Amygdala (tissue), 56 donors: Measurements from ENCODE around the gene LLGL2.
"Not testable (repeated sequence)": the region's sequence is repeated elsewhere in the genome, so short reads cannot be mapped to it uniquely, and the experiment has no call there.

Experiments used
- DNase-seq, 56 donors: peaks; one replicate each; lab custom pipeline; 2025; lab: John Stamatoyannopoulos, UW

LLGL2 gene

GRCh38 chr17:75506888-75507287 lies 18.6 kb upstream of the LLGL2 start:
- DNase-seq: peak in 10 of 56 donors; percentile 23 to 50 (median 34)

DNA sequence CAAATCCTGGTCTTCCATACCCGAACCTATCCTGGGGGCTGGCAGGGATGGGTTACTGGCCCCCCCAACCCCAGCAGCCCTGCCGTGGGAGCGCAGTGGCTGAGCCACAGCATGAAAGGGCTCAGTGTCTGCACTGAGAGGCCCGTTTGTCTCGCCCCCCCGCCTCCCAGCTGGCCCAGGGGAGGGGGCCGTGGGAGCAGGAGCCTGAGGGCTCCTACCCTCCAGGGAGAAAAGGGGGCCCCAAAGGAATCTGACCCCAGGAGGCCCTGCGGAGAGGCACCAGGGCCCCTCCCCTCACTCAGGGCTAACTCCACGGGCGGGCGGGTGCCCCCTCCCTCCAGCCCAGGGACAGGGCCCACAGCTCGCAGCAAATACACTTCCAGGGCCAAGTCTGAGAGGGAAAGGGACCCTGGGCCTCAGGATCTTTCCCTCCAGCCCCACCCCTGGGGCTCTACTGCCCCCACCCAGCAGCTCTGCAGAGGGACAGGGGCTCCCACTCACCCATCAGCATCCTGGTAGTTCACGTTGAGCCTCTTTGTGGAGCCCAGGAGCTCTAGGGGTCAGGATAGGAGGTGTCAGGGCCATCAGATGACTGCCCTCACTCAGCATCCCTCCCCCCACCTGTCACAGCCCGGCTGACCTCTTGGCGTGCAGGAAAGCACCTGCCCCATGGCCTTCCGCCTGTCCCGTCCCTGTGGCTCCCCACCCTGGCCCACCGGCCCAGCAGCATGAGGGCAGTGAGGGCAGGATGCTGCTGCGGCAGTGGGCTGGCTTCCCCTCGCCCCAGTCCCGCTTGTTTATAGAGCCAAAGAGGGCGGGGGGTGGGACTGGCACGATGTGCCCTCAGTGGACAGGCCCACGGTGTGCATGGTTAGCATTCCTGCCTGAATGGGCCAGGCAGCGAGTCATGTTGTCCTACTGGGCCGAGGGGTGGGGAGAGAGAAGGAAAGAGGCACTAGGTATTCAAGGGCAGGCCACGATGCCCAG lies 17.5 kb upstream of the LLGL2 start:
- peak in 53 of 56 donors; percentile 37 to 95 (median 78) for DNase-seq

GRCh38 chr17:75508931-75509361 lies 16.6 kb upstream of the LLGL2 start:
- DNase-seq: peak in 3 of 56 donors; percentile 30 to 43 (median 33)

GRCh38 chr17:75509528-75510258 lies 15.8 kb upstream of the LLGL2 start:
- DNase-seq: no peak

GRCh38 chr17:75511270-75511609 lies 14.3 kb upstream of the LLGL2 start:
- no peak for DNase-seq

GRCh38 chr17:75511610-75512575 lies 13.6 kb upstream of the LLGL2 start:
- peak in 1 of 56 donors; percentile 77 for DNase-seq

GRCh38 chr17:75512926-75513640 lies 12.4 kb upstream of the LLGL2 start:
- no peak for DNase-seq

DNA sequence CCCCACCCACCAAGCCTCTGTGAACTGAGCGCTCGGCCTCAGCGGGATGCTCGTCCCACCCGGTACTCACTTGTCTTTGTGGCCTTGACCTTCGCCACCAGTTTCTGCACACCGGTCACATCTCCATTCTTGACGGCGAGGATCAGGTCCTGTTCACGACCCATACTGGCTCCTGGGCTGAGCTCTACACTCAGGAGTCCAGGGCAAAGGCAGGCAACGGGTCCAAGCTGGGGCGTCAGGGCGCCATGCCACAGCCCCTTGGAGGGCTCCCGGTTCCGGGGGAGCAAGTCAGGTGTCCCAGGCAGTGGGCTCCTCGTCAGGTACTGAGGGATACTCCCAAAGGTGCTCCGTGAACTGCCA lies 11.9 kb upstream of the LLGL2 start:
- no peak for DNase-seq

DNA sequence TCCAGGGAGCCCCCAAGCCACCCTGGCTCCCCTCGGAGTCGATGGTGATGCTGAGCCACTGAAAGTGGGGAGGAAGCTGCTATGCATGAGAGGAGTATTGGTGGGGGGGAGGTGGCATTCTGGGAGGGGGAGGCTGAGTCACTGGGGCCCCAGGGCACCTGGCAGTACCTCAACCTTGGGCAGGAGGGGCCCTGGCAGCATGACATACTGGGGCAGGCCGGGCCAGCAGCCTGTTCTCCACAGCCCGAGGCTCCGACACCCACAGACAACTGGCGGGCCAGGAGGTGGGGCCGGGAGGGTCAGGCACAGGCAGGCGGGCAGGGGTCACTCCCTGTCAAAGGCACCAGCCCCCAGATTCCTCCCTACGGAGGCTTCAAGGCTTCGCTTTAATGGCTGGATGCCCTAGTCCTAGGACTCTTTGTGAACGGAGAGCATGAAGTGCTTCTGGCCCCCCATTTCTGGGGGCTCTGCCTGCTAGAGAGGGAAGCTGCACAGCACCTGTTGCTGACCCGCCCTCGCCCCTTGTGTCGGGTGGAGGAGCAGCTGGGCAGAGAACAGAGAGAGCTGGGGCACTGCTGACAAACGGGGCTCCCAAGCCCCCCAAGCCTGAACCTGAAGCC lies 11.1 kb upstream of the LLGL2 start:
- peak in 6 of 56 donors; percentile 24 to 51 (median 42) for DNase-seq

DNA sequence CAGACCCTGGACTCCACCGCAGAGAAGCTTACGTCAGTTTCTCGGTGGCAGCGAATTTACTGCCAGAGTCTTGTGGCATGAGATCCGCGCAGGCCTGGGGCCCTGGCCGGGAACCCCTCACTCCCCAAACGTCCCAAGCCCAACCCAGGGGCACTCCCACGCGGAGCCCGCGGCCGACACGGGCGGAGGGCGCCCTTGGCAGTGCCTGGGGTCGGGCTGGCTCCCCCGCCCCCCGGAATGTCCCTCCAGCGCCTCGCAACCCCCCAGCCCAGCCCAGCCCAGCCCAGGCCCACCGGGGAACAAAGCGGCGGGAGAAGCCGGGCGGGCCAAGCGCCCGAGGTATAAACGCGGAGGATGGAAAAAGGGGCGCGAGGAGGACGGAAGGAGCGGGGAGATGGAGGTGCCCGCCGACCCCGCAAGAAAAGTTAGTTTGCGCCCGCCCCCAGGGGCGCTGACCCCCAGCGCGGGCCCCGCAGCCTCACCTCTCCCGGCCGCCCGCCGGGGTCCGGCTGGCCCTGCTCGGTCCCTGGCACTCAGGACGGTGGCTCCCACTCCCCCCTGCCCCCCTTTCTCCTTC lies 10.5 kb upstream of the LLGL2 start:
- DNase-seq: peak in 2 of 56 donors; percentile 34 to 37

DNA sequence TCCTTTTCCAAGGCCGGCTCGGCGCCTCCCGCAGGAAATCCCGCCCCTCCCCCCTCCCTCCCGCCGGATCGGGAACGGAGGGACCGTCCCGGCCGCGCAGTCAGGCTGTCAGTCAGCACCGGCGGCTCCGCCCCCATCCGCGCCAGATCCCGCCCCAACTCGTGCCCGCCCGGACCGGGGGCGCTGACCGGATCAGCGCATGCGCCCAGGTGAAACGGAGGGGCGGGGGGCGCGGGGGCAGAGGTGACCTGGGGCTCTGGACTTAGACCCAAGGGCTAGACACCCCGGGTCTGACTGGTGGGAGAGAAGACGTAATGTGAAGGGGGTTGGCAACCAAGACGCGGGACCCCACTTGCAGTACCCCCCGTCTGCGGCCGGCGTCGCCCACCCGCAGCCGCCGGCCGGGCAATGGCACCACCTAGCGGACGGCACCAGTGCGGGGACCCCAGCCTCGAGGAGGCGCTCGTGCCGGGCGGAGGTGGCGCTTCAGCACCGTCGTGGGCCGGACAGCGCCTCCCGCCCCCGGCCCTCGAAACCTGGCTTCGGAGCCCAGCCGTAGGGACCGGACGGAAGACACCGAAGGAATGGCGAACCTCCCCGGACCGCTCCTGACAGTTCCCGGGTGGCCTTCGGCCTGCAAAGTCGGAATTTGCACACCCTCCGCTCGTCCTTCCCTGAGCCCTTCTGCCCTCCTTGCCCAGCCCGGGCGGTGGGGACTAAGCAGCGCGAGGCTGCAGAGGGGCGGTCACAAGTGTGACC lies 9.8 kb upstream of the LLGL2 start, which contains the start of gene CASKIN2:
Gene CASKIN2 (minus strand): TSS at position 42 of the 759 bp plus-strand sequence. CDS start 1,733 bp downstream, outside the sequence.
- peak; percentile 50 to 98 (median 92) for DNase-seq

- DNase-seq: peak in 55 of 56 donors; percentile 58 to 96 (median 88)
These were observed 9.3 kb upstream of the LLGL2 start, which contains the start of gene TSEN54 for GRCh38 chr17:75516255-75516618. TSS of gene TSEN54 (plus strand) at chr17:75516528. CDS start at chr17:75516561, 33 bp downstream.

GRCh38 chr17:75516619-75517296 lies 8.7 kb upstream of the LLGL2 start:
- DNase-seq: peak in 2 of 56 donors; percentile 55 to 60

DNA sequence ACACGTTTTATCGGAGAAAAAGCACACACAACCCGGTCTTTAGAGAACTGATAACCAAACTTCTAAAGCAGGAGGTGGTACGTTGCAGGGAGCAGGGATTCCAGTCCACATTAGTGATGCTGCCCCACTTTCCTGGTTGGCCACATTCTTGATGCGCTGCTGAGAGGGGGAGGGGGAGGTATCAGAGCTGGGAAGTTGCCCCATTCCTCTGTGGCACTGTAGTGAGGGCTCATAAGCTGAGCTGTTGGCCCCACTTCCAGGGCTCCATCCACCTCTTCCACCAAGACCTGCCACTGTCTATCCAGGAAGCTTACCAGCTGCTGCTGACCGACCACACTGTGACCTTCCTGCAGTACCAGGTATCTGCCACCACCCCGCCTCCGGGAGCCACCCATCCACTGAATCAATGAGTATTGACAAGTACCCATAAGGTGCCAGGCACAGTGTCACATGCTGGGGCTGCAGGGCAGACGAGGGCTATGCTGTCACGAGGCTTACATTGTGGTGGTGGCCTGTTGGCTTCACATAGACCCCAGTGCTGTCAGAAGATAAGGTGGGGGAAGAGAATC lies 8.1 kb upstream of the LLGL2 start:
- DNase-seq: no peak

DNA sequence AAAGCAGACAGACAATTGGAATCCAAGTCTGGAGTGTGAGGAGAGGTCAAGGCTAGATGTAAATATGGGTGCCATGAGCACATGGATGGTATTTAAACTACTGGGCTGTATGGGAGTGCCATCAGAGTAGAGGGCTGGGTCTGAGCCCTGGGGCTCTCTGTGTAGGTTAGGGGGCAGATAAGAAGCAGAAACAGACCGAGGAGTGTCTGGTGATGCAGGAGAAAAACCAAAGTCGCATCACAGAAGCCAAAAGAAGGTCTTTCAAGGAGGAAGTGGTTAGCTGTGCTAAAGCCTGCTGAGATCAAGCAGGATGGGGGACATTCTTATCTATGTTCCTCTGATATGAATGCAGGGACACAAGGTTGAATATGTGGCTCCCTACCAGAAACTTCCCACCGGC lies 7.3 kb upstream of the LLGL2 start:
- DNase-seq: no peak

DNA sequence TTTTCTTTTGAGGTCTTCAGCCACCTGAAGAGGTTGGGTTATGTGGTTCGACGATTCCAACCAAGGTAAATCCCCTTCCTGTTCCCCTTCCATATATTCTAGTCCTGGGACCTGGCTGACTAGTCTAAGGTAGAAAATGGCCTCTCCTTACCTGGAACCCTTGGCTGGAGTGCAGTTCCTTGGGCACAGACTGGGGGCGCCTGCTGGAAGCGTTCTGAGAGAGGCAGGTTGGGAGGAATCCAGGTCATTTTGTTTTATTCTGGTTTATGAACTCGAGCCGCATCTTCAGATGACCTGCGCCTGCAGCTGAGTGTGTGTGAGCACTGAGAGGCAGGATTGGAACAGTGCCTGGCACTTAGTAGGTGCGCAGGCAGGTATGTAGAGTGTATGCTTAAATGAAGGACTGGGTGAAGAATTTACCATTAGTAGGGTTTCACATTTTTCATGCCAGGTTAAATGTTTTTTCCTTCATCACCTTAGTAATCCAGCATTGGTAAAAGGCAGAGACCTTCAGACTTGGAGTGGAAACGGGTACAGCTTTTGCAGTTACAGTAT lies 6.4 kb upstream of the LLGL2 start:
- no peak for DNase-seq

DNA sequence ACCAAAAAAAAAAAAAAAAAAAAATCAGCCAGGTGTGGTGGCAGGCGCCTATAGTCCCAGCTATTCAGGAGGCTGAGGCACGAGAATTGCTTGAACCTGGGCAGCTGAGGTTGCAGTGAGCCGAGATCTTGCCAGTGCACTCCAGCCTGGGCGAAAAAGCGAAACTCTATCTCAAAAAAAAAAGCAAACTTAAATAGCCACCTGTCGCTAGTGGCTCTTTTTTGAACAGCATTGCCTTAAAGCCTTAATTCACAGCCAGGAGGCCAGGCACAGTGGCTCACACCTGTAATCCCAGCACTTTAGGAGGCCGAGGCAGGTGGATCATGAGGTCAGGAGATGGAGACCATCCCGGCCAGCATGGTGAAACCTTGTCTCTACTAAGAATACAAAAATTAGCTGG lies 5.1 kb upstream of the LLGL2 start:
- not testable (repeated sequence) for DNase-seq
